Heart left ventricle (tissue), 13 donors: Measurements from ENCODE around the gene OR1J1.

Experiments used
- POLR2A ChIP-seq, 2 donors: fragments of 450-650 bp; IDR thresholded peaks; one replicate each; pipeline ENCODE4 v1.6.1; 2017; ENCODE audit warnings: antibody characterized with exemption in 2 of 2, mild to moderate bottlenecking in 2 of 2, moderate library complexity in 2 of 2
- TF ChIP-seq, protein P1 (sequence below), 12 donors: fragments of 200-600 bp; sonication (generic) in 4 of 12; IDR thresholded peaks; one replicate each; pipeline versions ENCODE4 v1.5.0 to v1.8.0; 2018 to 2022; ENCODE audit warnings: antibody characterized with exemption in 12 of 12, mild to moderate bottlenecking in 5 of 12
- donor health status: ischemic (EF 13 %, LVEDD 7.1; RV severe dilation, severe dysfunction).
- donor health status: DM: no; HTN: yes; CAD: no.
- donor health status: DM: no; HTN: no; CAD: no.
- donor health status: ischemic (EF 25% LVEDD 6.9; RV normal size, moderate dysfunction).
- donor health status: ischemic (EF 25% LVEDD 5.7; RV mildly dilated, moderate dysfunction).
- donor health status: ischemic (EF 35%, LVEDD 5.7; RV mildly dilated, moderate dysfunction).
- donor health status: nonischemic (EF 11% LVEDD 7.7; RV severe dilation, severe dysfunction).
- donor health status: DM: yes; HTN: yes; CAD: no.
- donor health status: PGD.
- donor health status: ischemic (EF 29% LVEDD 5.4; RV normal size, mild dysfunction).
- donor health status: nonischemic (EF 23%, LVEDD 6.1; RV moderate dilation, normal function).

- TF ChIP-seq, protein P1, sequence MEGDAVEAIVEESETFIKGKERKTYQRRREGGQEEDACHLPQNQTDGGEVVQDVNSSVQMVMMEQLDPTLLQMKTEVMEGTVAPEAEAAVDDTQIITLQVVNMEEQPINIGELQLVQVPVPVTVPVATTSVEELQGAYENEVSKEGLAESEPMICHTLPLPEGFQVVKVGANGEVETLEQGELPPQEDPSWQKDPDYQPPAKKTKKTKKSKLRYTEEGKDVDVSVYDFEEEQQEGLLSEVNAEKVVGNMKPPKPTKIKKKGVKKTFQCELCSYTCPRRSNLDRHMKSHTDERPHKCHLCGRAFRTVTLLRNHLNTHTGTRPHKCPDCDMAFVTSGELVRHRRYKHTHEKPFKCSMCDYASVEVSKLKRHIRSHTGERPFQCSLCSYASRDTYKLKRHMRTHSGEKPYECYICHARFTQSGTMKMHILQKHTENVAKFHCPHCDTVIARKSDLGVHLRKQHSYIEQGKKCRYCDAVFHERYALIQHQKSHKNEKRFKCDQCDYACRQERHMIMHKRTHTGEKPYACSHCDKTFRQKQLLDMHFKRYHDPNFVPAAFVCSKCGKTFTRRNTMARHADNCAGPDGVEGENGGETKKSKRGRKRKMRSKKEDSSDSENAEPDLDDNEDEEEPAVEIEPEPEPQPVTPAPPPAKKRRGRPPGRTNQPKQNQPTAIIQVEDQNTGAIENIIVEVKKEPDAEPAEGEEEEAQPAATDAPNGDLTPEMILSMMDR (IDR thresholded peaks at IDR 0.05) = no peak
- TF ChIP-seq POLR2A (IDR thresholded peaks at IDR 0.05) = no peak
These were observed 32.5 kb downstream of the OR1J1 start for GRCh38 chr9:122445155-122445749.
